Cortex of kidney (tissue), 1 donor: ENCODE results near the gene FANCC.

ENCODE experiments used
- DNase-seq: peaks from one replicate; lab custom pipeline; 2025; lab: John Stamatoyannopoulos, UW

Gene FANCC

GRCh38 chr9:95102001-95102433, 215.5 kb downstream of the FANCC start:
- no peak for DNase-seq

DNA sequence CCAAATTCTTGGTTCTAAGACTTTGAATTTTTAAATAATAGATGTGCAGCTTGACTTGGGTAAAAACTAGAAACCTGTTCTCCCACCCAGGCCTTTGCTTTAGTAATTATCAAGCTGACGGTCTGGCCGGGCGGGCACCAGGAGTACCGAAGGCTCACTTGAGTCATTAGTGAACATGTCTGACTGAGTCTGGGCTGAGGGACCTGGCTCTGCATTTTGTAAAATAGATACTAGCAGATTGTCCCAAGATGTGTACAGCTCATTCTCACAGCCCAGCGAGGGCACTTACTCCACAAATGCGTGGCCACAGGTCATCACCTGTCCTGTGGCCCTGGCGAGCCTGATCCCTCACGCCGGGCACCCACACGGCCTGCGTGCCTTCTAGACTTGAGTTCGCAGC, 216.2 kb downstream of the FANCC start:
- DNase-seq, result no peak

DNA sequence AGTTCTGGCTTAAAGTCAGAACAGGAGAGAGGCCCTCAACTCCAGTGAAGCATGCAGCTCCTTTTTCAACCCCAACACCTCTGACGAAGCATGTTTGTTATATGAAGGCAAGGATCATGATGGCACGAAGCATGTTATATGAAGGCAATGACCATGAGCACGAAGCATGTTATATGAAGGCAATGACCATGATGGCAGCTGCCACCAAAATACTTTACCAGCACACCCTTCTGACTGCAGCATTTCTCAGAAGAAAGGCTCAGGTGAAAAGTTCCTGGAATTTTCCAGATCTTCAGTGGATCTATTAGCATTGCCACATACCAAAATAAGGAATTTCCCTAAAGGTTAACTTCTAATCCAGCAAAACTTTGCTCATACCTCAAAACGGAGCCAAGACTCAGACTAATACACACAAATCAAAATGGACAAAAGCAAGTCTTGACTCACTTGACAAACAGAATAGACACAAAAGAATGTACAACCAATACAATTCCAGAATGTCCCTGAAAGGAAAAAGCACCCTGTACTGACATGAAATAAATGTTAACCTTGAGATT, 217.4 kb downstream of the FANCC start:
- no peak for DNase-seq

DNA sequence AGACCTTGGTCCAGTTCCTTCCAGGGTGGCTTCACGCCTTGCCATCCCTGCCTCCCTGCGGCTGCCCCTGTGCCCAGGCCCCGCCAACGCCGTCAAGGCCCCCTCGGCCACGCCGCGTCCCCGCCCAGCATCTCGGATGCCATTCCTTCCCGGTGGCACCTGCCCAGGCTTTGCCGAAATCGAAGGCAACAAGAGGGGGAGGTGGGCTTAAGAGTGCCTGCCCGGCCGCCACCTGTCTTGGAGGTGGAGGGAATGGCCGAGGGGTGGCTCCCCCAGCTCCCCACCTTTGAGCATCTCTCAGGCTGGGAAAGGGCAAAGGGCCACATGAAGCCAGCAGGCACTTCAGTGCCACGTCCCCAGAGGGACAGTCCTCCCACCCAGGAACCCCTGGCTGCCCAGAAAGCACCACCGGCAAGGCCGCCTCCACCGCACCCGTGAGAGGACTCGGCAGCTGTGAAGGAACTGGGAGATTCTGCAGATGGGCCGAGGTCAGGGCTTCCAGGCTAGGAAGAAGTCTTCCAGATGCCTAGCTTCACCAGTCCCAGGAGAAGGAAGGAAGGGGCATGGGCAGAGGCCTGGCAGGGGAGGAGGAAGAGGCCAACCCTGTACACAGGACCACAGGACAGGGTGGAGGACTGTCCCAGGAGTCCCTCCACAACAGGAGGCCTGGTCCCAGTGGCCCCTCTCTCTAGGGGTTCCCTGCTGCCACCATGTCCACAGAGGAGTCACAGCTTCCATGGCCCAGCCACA, 218.0 kb downstream of the FANCC start:
- no peak for DNase-seq

GRCh38 chr9:95098391-95098921, 219.1 kb downstream of the FANCC start:
- DNase-seq, result no peak

- DNase-seq, result no peak
Observed at GRCh38 chr9:95097279-95097678, 220.2 kb downstream of the FANCC start.

DNA sequence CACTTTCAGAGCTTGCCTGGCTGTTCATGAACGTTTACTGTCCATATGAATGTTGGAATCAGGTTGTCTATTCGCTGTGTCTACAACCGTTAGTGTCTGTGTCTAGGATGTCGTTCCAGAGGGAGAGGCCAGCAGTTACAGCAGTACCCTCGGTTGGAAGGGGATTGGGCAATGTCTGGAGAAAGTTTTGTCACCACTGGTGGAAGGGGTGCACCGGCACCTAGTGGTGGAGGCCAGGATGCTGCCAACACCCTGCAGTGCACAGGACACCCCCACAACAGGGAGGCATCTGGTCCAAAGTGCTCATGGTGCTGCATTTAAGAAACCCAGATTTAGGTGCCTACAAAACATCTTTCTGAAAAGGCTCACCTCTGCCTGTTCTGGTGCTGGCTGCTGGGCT, 220.7 kb downstream of the FANCC start:
- DNase-seq, result no peak

- DNase-seq, result no peak
Observed at GRCh38 chr9:95096381-95096780, 221.1 kb downstream of the FANCC start.

- DNase-seq, result no peak
Observed at GRCh38 chr9:95095641-95096355, 221.7 kb downstream of the FANCC start.

DNA sequence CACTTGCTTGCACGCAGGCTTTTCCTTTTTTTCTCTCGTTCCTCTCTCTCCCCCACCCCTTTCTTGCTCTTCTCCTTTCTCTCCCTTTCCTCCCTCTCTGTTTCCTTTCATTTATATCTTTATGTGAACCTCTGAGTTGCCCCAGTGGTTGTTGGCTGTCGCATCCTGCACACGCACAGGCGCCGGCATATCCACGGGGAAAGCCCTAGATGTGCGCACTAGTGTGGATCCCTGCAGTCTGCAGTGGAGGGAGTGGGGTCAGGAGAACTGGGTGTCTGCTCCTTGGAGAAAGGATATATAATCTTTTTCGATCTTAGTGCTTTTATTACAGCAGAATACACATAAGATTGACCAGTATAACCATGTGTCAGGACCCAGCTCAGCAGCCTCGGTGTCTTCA, 223.5 kb downstream of the FANCC start:
- DNase-seq, result no peak

- no peak for DNase-seq
Observed at GRCh38 chr9:95093586-95093985, 223.9 kb downstream of the FANCC start.

DNA sequence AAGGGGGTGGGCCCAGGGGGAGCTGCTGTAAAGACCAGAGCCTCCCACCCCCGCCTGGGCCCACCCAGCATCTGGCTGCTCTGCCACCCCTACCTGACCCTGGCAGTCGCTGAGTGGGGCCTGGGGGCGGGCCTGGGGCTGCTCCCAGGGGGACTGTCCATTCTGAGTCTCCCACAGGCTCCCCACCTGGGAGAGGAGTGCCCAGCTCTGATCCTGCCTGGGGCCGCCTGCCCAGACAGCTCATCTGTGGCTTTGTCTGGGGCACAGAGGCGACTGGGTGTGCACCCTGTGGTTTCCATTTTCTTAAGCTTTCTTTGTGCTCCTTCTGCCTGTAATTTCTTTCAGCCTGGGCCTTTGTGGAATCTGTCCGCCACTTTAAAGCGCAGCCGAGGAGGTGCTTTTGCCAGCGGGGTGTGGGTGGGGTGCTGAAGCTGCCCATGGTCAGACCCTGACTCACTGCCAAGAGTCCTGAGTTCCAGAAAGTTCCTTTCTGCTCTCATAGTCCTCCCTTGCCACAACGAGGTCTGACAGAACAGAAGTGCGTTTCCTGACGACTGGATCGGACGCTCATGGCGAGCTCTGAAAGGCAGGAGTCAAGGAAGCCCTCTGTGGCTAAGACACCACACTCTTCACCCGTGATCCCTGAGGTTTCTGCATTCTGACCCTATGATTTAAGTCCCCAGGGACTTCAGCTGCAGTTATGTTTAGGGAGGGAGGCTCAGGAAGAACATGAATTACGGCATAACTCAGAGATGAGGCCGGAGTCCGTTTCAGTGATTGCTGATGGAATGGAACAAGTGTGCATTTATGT, 225.0 kb downstream of the FANCC start:
- no peak for DNase-seq

- no peak for DNase-seq
Observed at GRCh38 chr9:95091601-95092261, 225.8 kb downstream of the FANCC start.

- no peak for DNase-seq
Observed at GRCh38 chr9:95090871-95091577, 226.5 kb downstream of the FANCC start.

DNA sequence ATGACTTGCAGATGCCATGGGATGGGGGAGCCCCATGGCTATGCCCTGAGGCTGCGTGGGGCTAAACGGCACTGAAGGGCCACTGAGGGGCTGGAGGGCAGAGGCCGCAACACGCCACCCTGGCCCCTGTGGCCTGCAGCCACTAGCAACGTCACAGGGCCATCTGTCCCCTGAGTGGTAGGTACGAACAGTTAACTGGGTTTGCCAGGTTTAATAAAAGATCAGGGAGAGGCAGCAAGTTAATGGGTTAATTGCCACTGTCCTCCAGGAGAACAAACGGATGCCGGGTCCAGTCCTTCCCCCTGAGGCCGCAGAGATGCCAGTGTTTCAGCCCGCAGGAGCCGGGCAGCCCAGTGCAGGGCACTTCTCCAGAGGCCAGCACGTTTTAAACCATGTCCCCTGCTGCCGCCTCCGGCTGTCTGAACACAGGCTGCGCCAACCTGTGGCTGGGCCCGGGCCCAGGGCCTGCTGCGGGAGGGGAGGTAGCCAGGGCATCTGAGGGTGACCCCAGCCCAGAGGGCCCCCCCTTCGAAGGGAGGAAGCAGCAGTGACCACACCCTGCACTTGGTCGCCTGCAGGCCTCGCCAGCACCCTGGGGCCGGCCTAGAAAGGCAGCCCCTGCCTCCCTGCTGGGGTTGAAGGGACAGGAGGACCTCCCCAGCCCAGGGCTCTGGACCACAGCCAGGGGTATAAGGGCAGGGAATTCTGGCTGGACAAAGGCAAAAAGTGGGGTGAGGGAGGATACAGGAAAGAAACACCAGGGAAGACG, 227.3 kb downstream of the FANCC start:
- DNase-seq, result no peak

GRCh38 chr9:95089257-95090022, 228.1 kb downstream of the FANCC start:
- no peak for DNase-seq

DNA sequence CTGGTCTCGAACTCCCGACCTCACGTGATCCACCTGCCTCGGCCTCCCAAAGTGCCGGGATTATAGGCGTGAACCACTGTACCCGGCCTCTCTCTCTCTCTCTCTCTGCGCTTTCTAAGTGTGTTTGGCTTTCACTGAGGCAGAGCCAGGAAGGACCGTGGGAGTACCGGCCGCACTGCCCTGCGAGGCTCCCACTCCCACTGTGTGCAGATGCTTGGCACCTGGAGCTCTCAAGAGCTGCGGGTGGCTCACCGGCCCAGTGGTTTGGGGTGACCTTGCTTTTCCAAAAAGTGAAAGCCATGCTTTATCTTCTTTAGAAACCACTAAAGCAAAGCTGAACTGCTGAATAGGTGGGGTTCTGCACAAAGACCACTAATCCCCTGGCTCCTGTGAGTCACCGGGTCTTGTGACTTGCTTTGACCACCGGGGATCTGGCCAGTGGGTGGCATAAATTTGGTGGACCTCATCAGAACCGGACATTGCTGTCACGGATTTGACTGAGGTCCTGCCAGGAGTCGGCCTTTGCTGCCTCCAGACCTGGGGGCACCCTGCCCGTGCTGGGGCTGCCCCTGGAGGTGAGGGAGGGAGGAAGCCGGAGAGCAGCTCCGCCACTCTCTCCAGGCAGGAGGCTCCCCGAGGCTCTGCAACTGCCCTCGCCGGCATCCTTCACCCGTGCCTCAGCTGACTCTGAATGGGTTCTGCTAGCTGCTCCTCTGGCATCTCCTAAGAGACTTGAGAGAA, 228.9 kb downstream of the FANCC start:
- no peak for DNase-seq

GRCh38 chr9:95087659-95088242, 229.8 kb downstream of the FANCC start:
- DNase-seq, result no peak
